GM15510 (cell line): ENCODE data around the gene MPND.

Experiments
- POLR2A ChIP-seq: IDR thresholded peaks from 3 replicates; pipeline ENCODE4 v1.6.1; 2011; ENCODE audit warnings: borderline replicate concordance; ENCODE audit not compliant: insufficient read length; ENCODE audit errors: extremely low read depth

MPND gene

DNA sequence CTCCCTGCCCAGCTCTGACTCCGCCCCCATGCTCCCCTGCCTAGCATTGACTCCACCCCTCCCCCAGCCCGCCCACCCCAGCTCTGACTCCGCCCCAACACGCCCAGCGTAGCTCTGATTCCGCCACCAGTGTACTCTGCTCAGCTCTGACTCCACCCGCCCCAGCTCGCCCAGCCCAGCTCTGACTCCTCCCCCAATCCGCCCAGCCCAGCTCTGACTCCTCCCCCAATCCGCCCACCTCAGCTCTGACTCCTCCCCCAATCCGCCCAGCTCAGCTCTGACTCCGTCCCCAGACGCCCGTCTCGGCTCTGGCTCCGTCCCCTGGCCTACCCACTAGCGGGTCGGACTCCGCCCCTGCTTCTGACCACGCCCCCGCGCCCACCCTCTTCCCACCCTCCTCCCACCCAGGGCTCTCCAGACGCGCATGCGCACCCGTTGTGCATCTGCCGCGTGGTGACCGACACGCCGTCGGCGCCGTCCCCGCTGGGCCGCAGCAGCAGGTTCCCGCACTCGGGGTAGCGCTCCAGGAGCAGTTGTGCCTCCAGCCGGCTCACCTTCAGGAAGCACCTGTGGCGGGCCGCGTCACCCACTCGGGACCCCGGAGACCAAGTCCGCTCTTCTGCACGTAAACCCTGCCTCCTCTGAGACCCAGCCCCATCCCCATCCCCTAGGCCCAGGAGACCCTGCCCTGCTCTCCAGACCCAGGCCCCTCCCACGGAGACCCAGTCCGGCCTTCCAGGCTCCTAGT is 14.9 kb upstream of the MPND start:
- TF ChIP-seq POLR2A, result peak; percentile 89

DNA sequence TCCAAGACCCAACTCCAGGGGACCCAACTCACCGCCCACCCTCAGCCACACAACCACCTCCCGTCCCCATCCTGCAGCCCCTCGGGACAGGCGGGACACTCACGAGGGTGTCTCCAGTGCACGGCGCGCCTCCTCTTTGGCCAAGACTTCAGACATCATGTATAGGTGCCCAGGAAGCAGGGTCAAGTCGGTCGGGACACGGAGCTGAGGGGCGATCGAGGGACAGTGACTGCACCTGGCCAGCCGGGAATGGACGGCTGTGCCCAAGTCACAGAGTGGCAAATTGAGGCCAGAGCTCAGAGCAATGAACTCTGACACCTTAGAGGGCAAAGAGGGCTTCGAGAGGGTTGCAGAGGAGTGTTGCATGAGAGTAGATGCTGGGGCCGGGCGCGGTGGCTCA is 13.5 kb upstream of the MPND start:
- no peak for TF ChIP-seq POLR2A

GRCh38 chr19:4334929-4335570 is 8.3 kb upstream of the MPND start:
- TF ChIP-seq POLR2A, result no peak

DNA sequence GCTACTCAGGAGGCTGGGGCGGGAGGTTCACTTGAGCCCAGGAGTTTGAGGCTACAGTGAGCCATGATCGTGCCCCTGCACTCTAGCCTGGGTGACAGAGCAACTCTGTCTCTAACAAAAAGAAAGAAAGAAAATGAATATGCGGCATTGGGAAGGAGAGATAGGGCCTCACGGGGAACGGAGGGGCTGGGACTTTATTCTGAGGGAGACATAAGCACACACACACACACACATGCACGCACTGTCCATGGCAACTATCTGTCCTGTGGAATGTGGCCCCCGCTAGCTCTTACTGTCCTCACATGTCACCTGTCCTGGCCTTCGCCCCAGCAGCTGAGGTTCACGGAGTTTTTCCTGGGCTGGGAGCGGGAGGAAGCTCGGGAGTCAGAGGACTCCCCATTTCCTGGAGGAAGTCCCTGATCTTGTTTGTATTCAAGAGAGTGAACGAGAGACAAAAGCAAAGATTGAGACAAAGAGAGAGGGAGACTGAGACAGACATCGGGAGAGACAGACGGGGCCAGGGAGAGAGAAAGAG is 5.4 kb upstream of the MPND start:
- TF ChIP-seq POLR2A, result no peak

DNA sequence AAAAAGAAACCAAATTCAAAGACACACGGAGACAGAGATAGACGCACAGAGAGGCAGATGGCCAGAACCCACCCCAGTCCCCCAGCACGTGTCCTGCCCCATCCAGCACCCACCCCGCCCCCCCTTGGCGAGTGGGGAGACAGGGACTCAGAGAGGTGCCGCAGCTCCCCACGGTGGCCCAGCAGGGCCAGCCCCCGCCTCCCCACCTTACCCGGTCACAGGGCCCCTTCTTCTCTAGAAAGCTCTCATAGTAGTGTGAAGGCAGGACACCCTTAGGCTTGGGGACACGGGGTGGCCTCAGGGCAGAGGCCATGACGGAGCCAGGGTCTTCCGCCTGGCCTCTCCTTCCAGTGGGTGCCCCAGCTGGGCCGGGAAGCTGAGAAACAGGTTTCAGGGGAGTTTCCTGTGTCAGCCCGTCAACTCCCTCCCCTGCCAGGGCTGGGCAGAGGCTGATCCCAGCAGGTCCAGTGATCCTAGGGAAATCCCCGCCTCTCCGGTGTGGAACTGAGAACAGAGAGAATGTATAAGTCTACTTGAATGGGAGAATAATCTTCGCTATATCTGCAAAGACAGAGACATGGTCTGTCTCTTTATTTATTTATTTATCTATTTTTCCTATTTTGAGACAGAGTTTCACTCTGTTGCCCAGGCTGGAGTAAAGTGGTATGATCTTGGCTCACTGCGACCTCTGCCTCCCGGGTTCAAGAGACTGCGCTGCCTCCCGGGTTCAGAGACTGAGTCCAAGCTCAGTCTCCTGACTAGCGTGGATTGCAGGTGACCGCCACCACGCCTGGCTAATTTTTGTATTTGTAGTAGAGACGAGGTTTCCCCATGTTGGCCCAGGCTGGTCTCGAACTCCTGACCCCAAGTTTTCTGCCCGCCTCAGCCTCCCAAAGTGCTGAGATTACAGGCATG is 4.7 kb upstream of the MPND start, which contains the start of gene STAP2:
TSS of gene STAP2 (minus strand) at position 387 of the 915 bp plus-strand sequence. CDS start at position 313, 74 bp downstream.
- TF ChIP-seq POLR2A, result peak; percentile 33

DNA sequence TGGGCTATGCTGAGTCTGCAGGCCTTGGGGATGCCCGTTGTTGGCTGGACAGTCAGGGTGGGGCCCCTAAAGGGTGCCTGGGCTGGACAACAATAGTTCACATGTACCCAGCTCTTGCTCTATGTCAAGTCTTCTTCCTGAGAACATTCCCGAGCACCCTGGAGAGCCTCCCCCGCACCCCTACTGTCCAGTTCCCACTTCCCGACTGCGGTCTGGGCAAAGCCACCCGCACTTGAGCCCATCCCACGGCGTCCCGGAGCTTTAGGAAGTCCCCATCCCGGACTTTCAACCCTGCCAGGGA is 1.1 kb upstream of the MPND start:
- no peak for TF ChIP-seq POLR2A

DNA sequence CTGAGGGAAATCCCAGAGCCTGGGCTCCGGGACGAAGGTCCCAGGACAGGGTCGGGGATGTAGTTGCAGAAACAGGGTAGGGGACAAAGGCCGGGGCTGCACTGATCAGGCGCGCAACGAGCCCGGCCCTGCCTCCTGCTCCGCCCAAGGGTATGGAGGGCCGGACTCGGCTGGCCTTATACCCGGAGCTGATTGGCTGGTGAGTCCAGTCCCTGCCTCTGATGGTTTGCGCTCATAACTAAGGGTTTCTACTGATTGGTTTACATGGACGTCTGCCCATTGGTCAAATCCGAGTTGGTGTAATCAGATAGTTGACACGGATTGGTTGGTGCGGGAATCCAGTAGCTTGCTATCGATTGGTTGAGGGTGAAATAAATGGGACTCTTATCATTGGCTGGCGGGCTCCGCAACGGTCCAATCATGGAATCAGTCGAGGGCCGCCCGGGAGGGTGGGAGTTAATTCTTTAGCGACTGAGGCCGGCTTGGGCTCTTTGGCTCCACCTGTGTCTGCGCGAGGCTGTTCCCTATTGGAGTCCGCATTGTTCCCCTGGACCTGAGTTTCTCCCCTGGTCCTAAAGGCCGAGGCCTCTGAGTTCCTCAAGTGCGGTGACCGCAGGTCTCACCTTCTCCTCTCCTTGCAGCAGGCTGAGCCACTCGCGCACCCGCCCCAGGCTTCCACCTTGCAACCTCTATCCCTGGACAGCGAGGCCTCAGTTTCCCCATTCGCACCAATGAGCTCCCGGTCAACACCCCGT is 570 bp upstream of the MPND start:
- TF ChIP-seq POLR2A, result peak; percentile 92

GRCh38 chr19:4345342-4346019 is 2.1 kb downstream of the MPND start:
- TF ChIP-seq POLR2A, result no peak

- no peak for TF ChIP-seq POLR2A
These were observed 2.6 kb downstream of the MPND start for GRCh38 chr19:4346020-4346383.

- TF ChIP-seq POLR2A, result no peak
These were observed 4.2 kb downstream of the MPND start for GRCh38 chr19:4347521-4347920.

- no peak for TF ChIP-seq POLR2A
These were observed 6.7 kb downstream of the MPND start for GRCh38 chr19:4350111-4350510.

DNA sequence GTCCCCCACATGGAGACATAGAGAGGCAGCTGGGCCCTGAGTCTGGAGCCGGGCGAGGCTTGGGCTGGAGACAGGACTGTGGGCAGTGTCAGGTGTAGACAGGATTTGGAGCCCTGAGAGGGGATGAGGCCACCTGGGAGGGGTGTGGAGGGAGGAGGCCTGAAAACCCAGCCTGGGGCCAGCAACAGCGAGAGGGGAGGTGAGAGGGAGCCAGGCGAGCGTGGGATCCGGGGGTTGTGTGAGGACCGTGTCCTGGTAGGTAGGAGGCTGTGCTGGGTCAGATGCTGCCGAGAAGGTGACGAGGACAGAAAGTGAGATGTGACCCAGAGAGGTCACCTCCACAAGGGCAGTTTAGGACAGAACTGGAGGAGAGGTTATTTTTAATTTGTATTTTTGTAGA is 7.4 kb downstream of the MPND start:
- no peak for TF ChIP-seq POLR2A

GRCh38 chr19:4352701-4353121 is 9.3 kb downstream of the MPND start:
- TF ChIP-seq POLR2A, result no peak

DNA sequence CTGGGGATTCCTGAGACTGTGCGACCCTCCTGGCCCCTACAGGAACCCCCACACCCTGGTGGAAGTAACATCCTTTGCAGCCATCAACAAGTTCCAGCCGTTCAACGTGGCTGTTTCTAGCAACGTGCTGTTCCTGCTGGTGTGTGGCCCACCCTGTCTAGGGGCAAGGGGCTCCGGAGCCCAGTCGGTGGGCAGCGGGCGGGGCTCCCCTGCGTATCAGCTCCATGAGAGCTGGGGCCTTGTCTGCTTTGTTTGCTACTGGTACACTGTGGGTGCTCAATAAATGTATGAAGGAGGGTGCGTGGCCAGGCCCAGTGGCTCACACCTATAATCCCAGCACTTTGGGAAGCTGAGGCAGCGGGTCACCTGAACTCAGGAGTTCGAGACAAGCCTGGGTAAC is 10.9 kb downstream of the MPND start:
- no peak for TF ChIP-seq POLR2A

- no peak for TF ChIP-seq POLR2A
These were observed 11.5 kb downstream of the MPND start for GRCh38 chr19:4354897-4355296.
